ENCODE results near the gene EFHC1. TPM values are rescaled to one million over a fixed set of nuclear protein-coding genes. Genes with fewer than 3 reads are reported as not detected.

The EFHC1 gene
- total RNA-seq, 1 experiment from 2014 or later, result 15.5 TPM

DNA sequence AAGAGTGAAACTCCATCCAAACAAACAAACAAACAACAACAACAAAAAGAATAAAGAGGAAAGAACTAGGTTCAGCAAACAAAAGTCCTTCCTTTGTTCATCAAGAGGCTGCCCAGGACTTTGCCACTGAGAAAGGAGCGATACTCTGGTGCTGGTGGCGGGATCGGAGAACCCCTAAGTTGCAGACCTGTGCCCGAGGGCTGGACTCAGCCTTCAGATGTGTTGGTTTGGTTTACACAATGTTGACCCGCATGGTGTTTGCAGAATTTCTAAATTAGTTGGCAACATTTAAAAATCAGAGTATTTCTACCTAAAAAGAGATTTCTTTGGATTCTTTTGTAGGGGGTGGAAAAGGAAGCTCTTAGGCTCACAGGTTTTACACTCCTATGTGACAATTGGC is 114.2 kb downstream of the EFHC1 start:
- no peaks in the 10 kb centered on the region for H3K27me3 Mint-ChIP-seq (ENCODE audit: low read depth)
- H3K27ac Mint-ChIP-seq, result no peak overlapping the region; the same call in 1 of the 2 replicates
- CTCF ChIA-PET, result no interaction called here
- POLR2A ChIA-PET, result no interaction called here
- DNase-seq (ENCODE audit: low spot score) (no peak), ATAC-seq (no peak)
- TF ChIP-seq SMAD3 (CRISPR knock-in tag; IDR thresholded peaks at IDR 0.05; ENCODE audit: borderline replicate concordance) (no peak), PRRX2 (CRISPR knock-in tag; IDR thresholded peaks at IDR 0.05) (no peak), CREB1 (CRISPR knock-in tag; IDR thresholded peaks at IDR 0.05) (no peak), CBFB (CRISPR knock-in tag; IDR thresholded peaks at IDR 0.05; ENCODE audit: low read depth) (no peak)
- H3K4me3 Mint-ChIP-seq, result no peak overlapping the region
- peaks cover 32% of the 10 kb centered on the region for H3K4me1 Mint-ChIP-seq
- H3K9me3 Mint-ChIP-seq, result no peaks in the 10 kb centered on the region
- H3K36me3 Mint-ChIP-seq, result no peaks in the 10 kb centered on the region; the same call in 1 of the 2 replicates

DNA sequence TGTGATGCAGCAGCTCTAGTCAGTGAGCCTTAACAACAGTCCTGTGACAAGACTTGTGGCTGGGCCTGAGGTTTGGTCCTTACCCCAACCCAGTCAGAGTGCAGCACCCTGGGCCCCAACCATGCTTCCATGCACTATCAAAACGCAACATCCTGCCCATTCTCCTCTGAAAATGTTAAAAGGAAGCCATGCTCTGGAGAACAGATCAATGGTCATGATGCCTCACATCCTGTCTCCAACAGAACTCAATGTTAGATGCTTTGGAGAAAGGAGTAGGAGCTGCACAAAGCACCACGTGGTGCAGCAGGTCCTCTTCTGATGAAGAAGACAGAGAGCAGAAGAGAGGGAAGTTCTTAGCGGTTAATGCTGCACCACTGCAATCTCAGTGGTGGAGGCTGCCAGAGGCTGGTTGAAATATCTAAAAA is 114.8 kb downstream of the EFHC1 start:
- Mint-ChIP-seq H3K27me3 (ENCODE audit: low read depth) (no peaks in the 10 kb centered on the region), H3K9me3 (no peaks in the 10 kb centered on the region), H3K36me3 (no peaks in the 10 kb centered on the region; the same call in 1 of the 2 replicates), H3K27ac (peak overlapping the region; percentile 61; the same call in 1 of the 2 replicates), H3K4me3 (no peak overlapping the region), H3K4me1 (peaks cover 38% of the 10 kb centered on the region)
- POLR2A ChIA-PET, result no interaction called here
- DNase-seq (ENCODE audit: low spot score), result no peak
- TF ChIP-seq FOXP1 (CRISPR knock-in tag; IDR thresholded peaks at IDR 0.05; ENCODE audit: borderline replicate concordance), result no peak
- no peak for TF ChIP-seq ATF1 (CRISPR knock-in tag; IDR thresholded peaks at IDR 0.05)
- CTCF ChIA-PET, result interaction anchor here (1.9 kb wide), 1 partner anchor 9 kb away, joined by 8 read pairs; no protein-coding TSS in a partner anchor
- no peak for ATAC-seq

GRCh38 chr6:52535711-52536423 is 115.7 kb downstream of the EFHC1 start:
- Mint-ChIP-seq H3K27ac (peak overlapping the region; percentile 43; the same call in 1 of the 2 replicates), H3K27me3 (ENCODE audit: low read depth) (no peaks in the 10 kb centered on the region), H3K4me1 (peaks cover 46% of the 10 kb centered on the region), H3K4me3 (no peak overlapping the region), H3K36me3 (no peaks in the 10 kb centered on the region; the same call in 1 of the 2 replicates), H3K9me3 (no peaks in the 10 kb centered on the region)
- ChIA-PET CTCF (interaction anchor here (0.6 to 1.9 kb wide), 3 partner anchors 10 to 62 kb away, joined by 3 to 8 read pairs (median 4); no protein-coding TSS in a partner anchor), POLR2A (interaction anchor here (0.6 kb wide), 2 partner anchors 8 to 56 kb away, joined by 3 read pairs; no protein-coding TSS in a partner anchor)
- no peak for TF ChIP-seq NR1H2 (CRISPR knock-in tag; IDR thresholded peaks at IDR 0.05)
- TF ChIP-seq, protein P1, sequence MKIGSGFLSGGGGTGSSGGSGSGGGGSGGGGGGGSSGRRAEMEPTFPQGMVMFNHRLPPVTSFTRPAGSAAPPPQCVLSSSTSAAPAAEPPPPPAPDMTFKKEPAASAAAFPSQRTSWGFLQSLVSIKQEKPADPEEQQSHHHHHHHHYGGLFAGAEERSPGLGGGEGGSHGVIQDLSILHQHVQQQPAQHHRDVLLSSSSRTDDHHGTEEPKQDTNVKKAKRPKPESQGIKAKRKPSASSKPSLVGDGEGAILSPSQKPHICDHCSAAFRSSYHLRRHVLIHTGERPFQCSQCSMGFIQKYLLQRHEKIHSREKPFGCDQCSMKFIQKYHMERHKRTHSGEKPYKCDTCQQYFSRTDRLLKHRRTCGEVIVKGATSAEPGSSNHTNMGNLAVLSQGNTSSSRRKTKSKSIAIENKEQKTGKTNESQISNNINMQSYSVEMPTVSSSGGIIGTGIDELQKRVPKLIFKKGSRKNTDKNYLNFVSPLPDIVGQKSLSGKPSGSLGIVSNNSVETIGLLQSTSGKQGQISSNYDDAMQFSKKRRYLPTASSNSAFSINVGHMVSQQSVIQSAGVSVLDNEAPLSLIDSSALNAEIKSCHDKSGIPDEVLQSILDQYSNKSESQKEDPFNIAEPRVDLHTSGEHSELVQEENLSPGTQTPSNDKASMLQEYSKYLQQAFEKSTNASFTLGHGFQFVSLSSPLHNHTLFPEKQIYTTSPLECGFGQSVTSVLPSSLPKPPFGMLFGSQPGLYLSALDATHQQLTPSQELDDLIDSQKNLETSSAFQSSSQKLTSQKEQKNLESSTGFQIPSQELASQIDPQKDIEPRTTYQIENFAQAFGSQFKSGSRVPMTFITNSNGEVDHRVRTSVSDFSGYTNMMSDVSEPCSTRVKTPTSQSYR (CRISPR knock-in tag; IDR thresholded peaks at IDR 0.05), result no peak
- ATAC-seq (peak; percentile 41; the same call in 1 of the 2 replicates), DNase-seq (ENCODE audit: low spot score) (no peak)

DNA sequence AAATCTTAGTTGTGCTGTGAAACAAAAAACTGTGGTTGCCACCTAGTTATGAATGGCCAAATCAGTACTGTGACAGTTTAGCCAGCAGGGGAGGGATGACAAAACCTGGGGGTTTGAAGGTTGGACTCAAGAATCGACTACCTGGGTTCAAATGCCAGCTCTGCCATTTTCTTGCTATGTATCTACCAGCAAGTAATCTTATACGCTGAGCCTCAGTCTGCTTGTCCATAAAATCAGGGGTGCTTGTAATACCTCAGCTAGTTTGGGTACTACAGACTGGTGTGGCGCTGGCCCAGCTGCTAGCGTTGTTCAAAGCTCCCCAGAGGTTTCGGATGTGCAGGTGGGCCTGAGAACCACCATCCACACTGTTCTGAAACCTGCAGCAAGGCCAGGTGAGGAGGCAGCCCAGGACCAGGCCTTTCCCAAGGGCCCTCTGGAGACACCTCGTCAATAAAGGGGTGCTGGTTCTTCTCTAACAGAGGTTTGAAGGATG is 116.3 kb downstream of the EFHC1 start:
- no peak overlapping the region for H3K27ac Mint-ChIP-seq
- H3K27me3 Mint-ChIP-seq (ENCODE audit: low read depth), result no peaks in the 10 kb centered on the region
- no peak overlapping the region for H3K4me3 Mint-ChIP-seq
- no peaks in the 10 kb centered on the region; the same call in 1 of the 2 replicates for H3K36me3 Mint-ChIP-seq
- no peaks in the 10 kb centered on the region for H3K9me3 Mint-ChIP-seq
- POLR2A ChIA-PET, result interaction anchor here (0.6 kb wide), 1 partner anchor 55 kb away, joined by 3 read pairs; no protein-coding TSS in a partner anchor
- H3K4me1 Mint-ChIP-seq, result peaks cover 46% of the 10 kb centered on the region
- DNase-seq (ENCODE audit: low spot score) (no peak), ATAC-seq (no peak)
- CTCF ChIA-PET, result interaction anchor here (1.1 to 1.9 kb wide), 2 partner anchors 11 to 16 kb away, joined by 3 to 8 read pairs; no protein-coding TSS in a partner anchor
- TF ChIP-seq TEAD1 (CRISPR knock-in tag; IDR thresholded peaks at IDR 0.05), result no peak
- no peak for TF ChIP-seq NR2C2 (CRISPR knock-in tag; IDR thresholded peaks at IDR 0.05)
- no peak for TF ChIP-seq ZNF532 (CRISPR knock-in tag; IDR thresholded peaks at IDR 0.05; ENCODE audit: borderline replicate concordance)
- no peak for TF ChIP-seq ZNF219 (CRISPR knock-in tag; IDR thresholded peaks at IDR 0.05; ENCODE audit: borderline replicate concordance)
- no peak for TF ChIP-seq MXD4 (CRISPR knock-in tag; IDR thresholded peaks at IDR 0.05; ENCODE audit: borderline replicate concordance)
- TF ChIP-seq CREB1 (CRISPR knock-in tag; IDR thresholded peaks at IDR 0.05), result no peak
- TF ChIP-seq NR3C1 (CRISPR knock-in tag; conservative IDR thresholded peaks at IDR 0.05; ENCODE audit: low read depth), result no peak
- no peak for TF ChIP-seq ZNF263 (CRISPR knock-in tag; IDR thresholded peaks at IDR 0.05; ENCODE audit: low read depth)
- TF ChIP-seq, protein P2, sequence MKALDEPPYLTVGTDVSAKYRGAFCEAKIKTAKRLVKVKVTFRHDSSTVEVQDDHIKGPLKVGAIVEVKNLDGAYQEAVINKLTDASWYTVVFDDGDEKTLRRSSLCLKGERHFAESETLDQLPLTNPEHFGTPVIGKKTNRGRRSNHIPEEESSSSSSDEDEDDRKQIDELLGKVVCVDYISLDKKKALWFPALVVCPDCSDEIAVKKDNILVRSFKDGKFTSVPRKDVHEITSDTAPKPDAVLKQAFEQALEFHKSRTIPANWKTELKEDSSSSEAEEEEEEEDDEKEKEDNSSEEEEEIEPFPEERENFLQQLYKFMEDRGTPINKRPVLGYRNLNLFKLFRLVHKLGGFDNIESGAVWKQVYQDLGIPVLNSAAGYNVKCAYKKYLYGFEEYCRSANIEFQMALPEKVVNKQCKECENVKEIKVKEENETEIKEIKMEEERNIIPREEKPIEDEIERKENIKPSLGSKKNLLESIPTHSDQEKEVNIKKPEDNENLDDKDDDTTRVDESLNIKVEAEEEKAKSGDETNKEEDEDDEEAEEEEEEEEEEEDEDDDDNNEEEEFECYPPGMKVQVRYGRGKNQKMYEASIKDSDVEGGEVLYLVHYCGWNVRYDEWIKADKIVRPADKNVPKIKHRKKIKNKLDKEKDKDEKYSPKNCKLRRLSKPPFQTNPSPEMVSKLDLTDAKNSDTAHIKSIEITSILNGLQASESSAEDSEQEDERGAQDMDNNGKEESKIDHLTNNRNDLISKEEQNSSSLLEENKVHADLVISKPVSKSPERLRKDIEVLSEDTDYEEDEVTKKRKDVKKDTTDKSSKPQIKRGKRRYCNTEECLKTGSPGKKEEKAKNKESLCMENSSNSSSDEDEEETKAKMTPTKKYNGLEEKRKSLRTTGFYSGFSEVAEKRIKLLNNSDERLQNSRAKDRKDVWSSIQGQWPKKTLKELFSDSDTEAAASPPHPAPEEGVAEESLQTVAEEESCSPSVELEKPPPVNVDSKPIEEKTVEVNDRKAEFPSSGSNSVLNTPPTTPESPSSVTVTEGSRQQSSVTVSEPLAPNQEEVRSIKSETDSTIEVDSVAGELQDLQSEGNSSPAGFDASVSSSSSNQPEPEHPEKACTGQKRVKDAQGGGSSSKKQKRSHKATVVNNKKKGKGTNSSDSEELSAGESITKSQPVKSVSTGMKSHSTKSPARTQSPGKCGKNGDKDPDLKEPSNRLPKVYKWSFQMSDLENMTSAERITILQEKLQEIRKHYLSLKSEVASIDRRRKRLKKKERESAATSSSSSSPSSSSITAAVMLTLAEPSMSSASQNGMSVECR (CRISPR knock-in tag; IDR thresholded peaks at IDR 0.05; ENCODE audit: borderline replicate concordance), result no peak

All from WTC11 (cell line).